ENCODE measurements around the gene IL1R2. TPM values are rescaled to one million over a fixed set of nuclear protein-coding genes. Genes with fewer than 3 reads are reported as not detected.
"Not testable (repeated sequence)": the region's sequence is repeated elsewhere in the genome, so short reads cannot be mapped to it uniquely, and the experiment has no call there.

Gene IL1R2
- total RNA-seq, 1 experiment from 2014 or later = 4.3 TPM

- no peak for DNase-seq (ENCODE audit: low read depth)
Observed at GRCh38 chr2:102060792-102061191, 69.0 kb downstream of the IL1R2 start.

- no peak for DNase-seq (ENCODE audit: low read depth)
Observed at GRCh38 chr2:102061286-102061699, 69.5 kb downstream of the IL1R2 start.

DNA sequence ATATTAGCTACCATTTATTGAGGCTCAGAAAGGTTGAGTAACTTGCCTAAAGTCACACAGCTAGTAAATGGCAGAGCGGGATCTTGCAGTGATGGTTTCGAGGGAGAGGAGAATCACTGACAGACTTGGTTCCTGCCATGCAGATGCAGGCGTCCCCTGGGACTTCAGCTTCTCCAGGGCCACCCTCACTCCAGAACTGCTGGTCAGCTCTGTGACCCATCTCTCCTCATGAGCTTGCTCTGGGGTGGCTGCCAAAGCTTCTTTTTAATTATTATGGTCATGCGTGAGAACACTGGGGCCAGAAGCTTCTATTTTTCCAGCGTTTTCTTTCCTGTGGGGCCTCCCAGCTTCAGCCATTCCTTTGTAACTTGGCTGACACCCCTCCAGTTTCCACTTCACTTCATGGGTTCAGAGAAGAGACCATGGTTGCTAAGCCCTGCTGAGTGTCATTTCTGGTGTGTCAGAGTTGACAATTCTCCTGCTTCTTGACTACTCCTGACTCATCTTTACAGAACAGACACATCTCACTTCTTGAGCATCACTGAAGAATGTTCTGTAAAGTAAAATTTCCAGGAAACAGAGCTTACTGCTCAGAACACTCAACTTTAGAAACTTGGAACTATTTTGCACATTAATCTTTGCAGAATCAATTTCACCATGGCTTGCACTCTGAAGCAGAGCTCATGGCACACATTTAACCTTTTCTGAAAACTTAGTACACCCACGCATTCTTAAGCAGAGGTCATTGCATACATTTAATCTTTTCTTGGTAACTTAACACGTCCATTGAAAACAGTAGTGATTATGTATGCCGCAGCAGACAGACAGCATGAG, 70.4 kb downstream of the IL1R2 start:
- peak; percentile 93 for DNase-seq (ENCODE audit: low read depth)

DNA sequence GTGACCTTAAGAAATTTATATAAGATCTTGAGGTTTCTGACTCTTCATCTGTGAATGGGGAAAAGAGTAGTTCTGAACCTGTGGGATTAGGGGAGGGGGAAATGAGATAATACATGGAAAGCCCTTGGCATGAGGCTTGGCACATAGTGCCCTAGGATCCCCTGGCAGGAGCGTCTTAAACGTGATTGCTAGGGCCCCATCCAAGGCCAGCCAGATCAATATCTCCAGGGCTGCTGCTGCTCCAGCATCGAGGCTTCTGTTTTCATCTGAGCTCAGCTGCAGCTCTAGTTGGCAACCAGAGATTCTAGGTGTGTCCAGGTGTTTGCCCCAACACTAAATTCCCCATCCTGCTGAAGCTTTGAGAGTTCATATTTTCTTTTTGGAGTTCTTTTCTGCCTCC, 71.0 kb downstream of the IL1R2 start:
- no peak for DNase-seq (ENCODE audit: low read depth)

DNA sequence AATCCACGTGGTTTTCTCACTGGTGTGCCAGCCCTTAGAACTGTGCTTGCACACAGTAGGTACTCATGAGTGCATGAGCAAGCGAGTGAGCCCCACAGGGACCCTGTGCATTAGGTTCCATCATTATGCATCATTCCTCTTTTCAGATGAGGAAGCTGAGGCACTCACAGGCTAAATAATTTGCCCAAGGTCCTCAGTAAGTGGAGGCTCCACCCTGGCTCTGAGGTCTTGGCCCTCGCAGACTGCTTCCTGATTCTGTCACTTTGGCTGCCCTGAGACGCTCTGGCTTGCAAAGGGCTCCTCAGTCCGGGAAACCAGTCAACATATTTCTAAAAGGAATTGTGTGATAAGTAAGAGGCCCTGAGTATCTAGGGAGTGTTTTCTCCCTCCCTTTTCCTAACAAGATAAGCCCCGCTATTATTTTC, 71.7 kb downstream of the IL1R2 start:
- DNase-seq (ENCODE audit: low read depth) = peak; percentile 72

- peak; percentile 99 for DNase-seq (ENCODE audit: low read depth)
Observed at GRCh38 chr2:102063941-102064678, 72.3 kb downstream of the IL1R2 start.

- DNase-seq (ENCODE audit: low read depth) = no peak
Observed at GRCh38 chr2:102064679-102065674, 73.2 kb downstream of the IL1R2 start.

DNA sequence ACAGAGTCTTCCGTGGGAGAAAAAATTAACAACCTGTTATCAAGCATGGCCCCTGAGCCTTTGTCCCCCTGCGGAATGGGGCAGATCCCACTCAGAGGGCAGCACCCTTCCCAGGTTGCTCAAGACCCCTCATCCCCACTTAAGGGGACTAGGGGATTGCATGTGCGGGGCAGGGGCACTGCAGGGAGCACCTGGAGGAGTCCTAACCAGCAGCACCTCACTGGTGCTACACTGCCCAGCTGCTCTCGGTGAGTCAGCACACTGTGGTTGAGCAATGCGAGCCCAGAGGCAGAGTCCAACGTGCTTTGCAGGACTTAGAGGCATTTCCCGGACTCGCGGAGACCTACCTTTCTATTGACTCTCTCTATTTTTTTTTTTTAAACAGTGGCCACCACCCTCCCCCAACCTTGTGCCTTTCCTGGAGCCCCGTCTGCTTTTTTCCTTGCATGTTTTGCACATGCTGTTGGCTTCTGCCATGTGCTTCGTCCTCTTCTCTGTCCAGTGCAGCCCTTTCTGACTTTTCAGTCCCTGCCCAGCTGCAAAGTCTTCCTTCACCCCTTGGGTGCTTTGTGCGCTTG, 74.0 kb downstream of the IL1R2 start:
- DNase-seq (ENCODE audit: low read depth) = peak; percentile 96

DNA sequence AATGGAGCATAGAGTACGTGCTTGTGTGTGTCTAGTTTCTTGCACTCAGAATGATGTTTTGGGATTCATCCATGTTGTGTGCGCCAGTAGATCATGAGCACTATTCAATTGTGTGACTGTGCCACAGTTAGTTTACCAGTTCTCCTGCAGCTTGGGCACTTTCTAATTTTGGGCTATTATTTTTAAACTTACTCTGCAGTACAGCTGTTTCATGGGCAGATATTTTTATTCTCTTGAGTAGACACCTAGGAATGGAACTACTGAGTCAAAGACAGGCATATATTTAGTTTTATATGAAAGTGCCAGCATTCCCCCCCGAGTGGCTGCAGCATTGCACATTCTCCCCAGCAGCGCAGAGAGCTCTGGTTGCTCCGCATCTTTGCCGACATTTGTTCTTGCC, 74.8 kb downstream of the IL1R2 start:
- DNase-seq (ENCODE audit: low read depth) = no peak

DNA sequence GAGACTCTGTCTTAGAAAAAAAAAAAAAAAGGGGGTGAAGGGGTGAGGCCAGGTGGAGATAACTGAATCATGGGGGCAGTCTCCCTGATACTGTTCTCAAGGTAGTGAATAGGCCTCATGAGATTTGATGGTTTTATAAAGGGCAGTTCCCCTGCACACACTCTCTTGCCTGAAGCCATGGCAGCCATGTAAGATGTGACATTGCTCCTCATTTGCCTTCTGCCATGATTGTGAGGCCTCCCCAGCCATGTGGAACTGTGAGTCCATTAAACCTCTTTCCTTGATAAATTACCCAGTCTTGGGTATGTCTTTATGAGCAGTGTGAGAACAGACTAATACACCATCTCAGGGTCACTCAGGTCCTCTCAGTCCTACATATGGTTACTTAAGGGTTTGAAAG, 76.4 kb downstream of the IL1R2 start:
- DNase-seq (ENCODE audit: low read depth) = not testable (repeated sequence)

- DNase-seq (ENCODE audit: low read depth) = no peak
Observed at GRCh38 chr2:102069311-102069974, 77.7 kb downstream of the IL1R2 start.

- peak; percentile 96 for DNase-seq (ENCODE audit: low read depth)
Observed at GRCh38 chr2:102070058-102070642, 78.4 kb downstream of the IL1R2 start.

DNA sequence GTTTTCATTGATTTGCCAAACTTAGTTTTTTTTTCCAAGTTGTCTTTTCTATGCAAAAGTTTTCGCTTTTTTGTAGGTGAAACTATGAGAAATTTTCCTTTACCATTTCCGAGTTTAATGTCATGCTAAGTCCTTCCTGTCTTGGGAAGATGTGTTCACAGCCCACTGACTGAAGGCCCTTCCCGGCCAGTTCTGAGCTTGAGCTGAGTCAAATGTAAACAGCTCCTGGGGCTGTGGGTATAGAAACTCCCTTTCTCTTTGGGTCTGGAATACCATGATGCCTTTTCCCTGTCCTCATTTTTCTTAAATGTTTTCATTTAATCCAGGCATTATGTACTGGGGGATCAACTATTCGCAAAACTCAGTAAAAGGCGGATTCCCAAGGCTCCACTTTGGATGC, 81.0 kb downstream of the IL1R2 start:
- DNase-seq (ENCODE audit: low read depth) = peak; percentile 72

- no peak for DNase-seq (ENCODE audit: low read depth)
Observed at GRCh38 chr2:102073168-102073724, 81.5 kb downstream of the IL1R2 start.

GRCh38 chr2:102074152-102074783, 82.5 kb downstream of the IL1R2 start:
- peak; percentile 26 for DNase-seq (ENCODE audit: low read depth)

DNA sequence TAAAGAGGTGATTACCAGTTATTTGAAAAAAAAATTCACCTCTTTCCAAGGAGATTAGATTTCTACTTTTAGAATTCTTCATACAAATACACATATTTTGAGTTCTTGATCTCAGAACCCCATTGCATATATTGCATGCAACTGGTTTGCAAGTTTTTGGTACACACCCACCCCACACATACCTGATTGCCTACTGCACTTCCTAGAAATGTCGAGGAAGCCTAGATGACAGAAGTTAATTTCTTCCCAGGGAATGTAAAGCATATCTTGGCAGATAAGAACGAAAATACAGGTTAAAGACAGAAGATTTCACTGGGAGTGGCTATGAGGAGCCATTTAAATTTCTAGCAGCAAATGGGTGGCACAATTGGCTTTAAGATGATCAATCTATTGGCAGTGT, 83.7 kb downstream of the IL1R2 start:
- no peak for DNase-seq (ENCODE audit: low read depth)

DNA sequence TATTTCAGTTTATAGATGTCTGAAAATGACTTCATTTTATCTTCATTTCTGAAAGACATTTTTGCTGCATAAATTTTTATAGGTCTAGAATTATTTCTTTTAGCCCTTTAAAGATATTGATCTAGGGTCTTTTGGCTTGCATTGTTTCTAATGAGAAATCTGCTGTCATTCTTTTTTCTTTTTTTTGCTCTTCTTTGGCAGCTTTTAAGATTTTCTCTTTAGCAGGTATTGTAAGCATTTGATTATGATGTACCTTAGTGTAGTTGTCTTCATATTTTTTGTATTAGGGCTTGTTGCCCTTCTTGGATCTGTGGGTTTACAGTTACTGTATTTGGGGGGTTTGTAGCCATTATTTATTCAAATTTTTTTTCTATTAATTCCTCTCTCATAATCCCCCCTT, 84.8 kb downstream of the IL1R2 start:
- DNase-seq (ENCODE audit: low read depth) = no peak
